ENCODE results near the gene IP6K3. TPM values are rescaled to one million over a fixed set of nuclear protein-coding genes. Genes with fewer than 3 reads are reported as not detected.
A peak's percentile ranks its signal among the peaks of the same experiment; 100 is the strongest.

Gene IP6K3
- total RNA-seq, 4 donors from 2014 or later = 0.32 to 5.5 (median 2.8) TPM

DNA sequence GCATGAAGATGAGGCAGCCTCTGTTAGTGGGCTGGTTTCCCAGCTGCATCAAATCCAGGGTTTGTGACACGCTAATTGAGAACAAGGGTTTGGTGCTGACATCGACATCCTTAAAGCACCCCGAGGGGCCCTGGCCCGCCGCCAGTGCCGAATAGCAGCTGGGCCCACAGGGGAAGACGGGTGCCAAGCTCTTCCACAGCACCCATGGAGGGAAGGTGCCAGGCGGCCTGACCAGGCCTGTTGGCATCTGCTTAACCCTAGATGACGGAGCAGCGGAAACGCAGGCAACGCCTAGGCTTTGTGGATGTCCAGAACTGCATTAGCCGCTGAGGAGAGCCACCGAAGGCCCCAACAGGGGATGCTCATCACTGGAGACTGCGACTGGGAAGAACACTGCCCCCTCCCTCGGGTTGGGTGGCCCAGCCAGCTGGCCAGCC lies 51.2 kb downstream of the IP6K3 start:
- no peak for TF ChIP-seq POLR2AphosphoS5 (IDR thresholded peaks at IDR 0.05)
- no peak for ATAC-seq
- Histone ChIP-seq H3K4me1 (peaks cover 0 to 76% (median 25%) of the 10 kb centered on the region in 3 donors), H3K4me3 (no peak overlapping the region), H3K36me3 (peaks cover 0 to 80% of the 10 kb centered on the region in 2 donors), H3K9me3 (no peaks in the 10 kb centered on the region), H3K27ac (peak overlapping the region in 3 of 4 donors; percentile 1 to 63 (median 54)), H3K27me3 (no peaks in the 10 kb centered on the region)
- WGBS, 2 donors (ENCODE audit: low coverage in 1 of 2) = no CpG with 5 or more reads among the region's 16 CpGs

DNA sequence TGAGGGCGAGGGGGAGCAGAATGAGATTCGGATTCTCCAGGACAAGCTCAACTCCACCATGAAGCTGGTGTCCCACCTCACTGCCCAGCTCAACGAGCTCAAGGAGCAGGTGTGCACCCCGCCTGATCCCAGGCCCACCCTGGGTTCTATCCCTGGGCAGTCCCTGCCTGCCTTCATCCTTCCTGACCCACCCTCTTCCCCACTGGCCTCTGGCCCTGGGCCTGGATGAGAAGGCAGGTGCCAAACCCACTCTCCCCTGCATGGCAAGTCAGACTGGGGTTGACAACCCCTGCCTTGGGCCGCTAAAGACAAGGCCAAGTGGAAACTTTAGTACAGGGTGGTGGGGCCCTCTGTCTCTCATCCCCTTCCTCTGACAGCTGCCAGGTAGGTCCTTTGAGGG lies 51.7 kb downstream of the IP6K3 start:
- no peak overlapping the region for H3K4me3 ChIP-seq
- peaks cover 0 to 71% (median 25%) of the 10 kb centered on the region in 3 donors for H3K4me1 ChIP-seq
- TF ChIP-seq POLR2AphosphoS5 (IDR thresholded peaks at IDR 0.05) = no peak
- TF ChIP-seq, protein P1, sequence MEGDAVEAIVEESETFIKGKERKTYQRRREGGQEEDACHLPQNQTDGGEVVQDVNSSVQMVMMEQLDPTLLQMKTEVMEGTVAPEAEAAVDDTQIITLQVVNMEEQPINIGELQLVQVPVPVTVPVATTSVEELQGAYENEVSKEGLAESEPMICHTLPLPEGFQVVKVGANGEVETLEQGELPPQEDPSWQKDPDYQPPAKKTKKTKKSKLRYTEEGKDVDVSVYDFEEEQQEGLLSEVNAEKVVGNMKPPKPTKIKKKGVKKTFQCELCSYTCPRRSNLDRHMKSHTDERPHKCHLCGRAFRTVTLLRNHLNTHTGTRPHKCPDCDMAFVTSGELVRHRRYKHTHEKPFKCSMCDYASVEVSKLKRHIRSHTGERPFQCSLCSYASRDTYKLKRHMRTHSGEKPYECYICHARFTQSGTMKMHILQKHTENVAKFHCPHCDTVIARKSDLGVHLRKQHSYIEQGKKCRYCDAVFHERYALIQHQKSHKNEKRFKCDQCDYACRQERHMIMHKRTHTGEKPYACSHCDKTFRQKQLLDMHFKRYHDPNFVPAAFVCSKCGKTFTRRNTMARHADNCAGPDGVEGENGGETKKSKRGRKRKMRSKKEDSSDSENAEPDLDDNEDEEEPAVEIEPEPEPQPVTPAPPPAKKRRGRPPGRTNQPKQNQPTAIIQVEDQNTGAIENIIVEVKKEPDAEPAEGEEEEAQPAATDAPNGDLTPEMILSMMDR (IDR thresholded peaks at IDR 0.05) = no peak
- TF ChIP-seq POLR2A (IDR thresholded peaks at IDR 0.05) = no peak
- TF ChIP-seq EP300 (IDR thresholded peaks at IDR 0.05) = no peak
- no peaks in the 10 kb centered on the region for H3K9me3 ChIP-seq
- no peak for ATAC-seq
- no peaks in the 10 kb centered on the region for H3K27me3 ChIP-seq
- WGBS, 2 donors (ENCODE audit: low coverage in 1 of 2) = no CpG with 5 or more reads among the region's 5 CpGs
- peak overlapping the region in 3 of 4 donors; percentile 1 to 63 (median 54) for H3K27ac ChIP-seq
- peaks cover 0 to 84% of the 10 kb centered on the region in 2 donors for H3K36me3 ChIP-seq

GRCh38 chr6:33694401-33694931 lies 52.2 kb downstream of the IP6K3 start:
- peak overlapping the region in 3 of 4 donors; percentile 1 to 63 (median 54) for H3K27ac ChIP-seq
- no peaks in the 10 kb centered on the region for H3K9me3 ChIP-seq
- peaks cover 0 to 71% (median 25%) of the 10 kb centered on the region in 3 donors for H3K4me1 ChIP-seq
- WGBS, 2 donors (ENCODE audit: low coverage in 1 of 2) = 42 to 60% methylated on average over 2 to 10 of the region's 19 CpGs
- peaks cover 0 to 89% of the 10 kb centered on the region in 2 donors for H3K36me3 ChIP-seq
- TF ChIP-seq, protein P1 (IDR thresholded peaks at IDR 0.05) = no peak
- no peak for TF ChIP-seq POLR2AphosphoS5 (IDR thresholded peaks at IDR 0.05)
- no peak for ATAC-seq
- no peak overlapping the region for H3K4me3 ChIP-seq
- H3K27me3 ChIP-seq = no peaks in the 10 kb centered on the region

- H3K4me3 ChIP-seq = no peak overlapping the region
- WGBS, 2 donors (ENCODE audit: low coverage in 1 of 2) = 64 to 74% methylated on average over 5 to 12 of the region's 28 CpGs
- H3K4me1 ChIP-seq = peaks cover 0 to 65% (median 25%) of the 10 kb centered on the region in 3 donors
- no peak for ATAC-seq
- H3K27me3 ChIP-seq = no peaks in the 10 kb centered on the region
- H3K9me3 ChIP-seq = no peaks in the 10 kb centered on the region
- H3K27ac ChIP-seq = peak overlapping the region in 2 of 4 donors; percentile 54 to 63
- H3K36me3 ChIP-seq = peaks cover 0 to 91% of the 10 kb centered on the region in 2 donors
- no peak for TF ChIP-seq POLR2AphosphoS5 (IDR thresholded peaks at IDR 0.05)
- TF ChIP-seq, protein P1 (IDR thresholded peaks at IDR 0.05) = no peak
- no peak for TF ChIP-seq EP300 (IDR thresholded peaks at IDR 0.05)
- TF ChIP-seq POLR2A (IDR thresholded peaks at IDR 0.05) = no peak
Measured at GRCh38 chr6:33693186-33694105, 53.3 kb downstream of the IP6K3 start.

DNA sequence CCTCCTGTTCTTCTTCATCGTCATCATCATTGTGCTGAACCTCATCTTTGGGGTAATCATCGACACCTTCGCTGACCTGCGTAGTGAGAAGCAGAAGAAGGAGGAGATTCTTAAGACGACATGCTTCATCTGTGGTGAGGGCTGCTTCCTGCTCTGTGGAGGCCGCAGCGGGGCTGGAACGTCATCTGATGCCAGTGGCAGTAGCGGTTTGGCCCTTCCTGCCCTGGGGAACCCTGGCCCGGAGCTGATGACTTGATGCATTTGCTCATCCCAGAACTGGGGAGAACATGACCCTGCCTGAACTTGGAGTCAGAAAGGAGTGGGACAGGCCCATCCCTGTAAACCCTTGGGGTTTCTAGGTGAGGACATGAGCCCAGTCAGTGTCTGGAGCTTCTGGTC lies 53.9 kb downstream of the IP6K3 start:
- peaks cover 0 to 59% (median 25%) of the 10 kb centered on the region in 3 donors for H3K4me1 ChIP-seq
- peaks cover 0 to 91% of the 10 kb centered on the region in 2 donors for H3K36me3 ChIP-seq
- TF ChIP-seq EP300 (IDR thresholded peaks at IDR 0.05) = no peak
- TF ChIP-seq, protein P1 (IDR thresholded peaks at IDR 0.05) = no peak
- TF ChIP-seq POLR2A (IDR thresholded peaks at IDR 0.05) = no peak
- TF ChIP-seq POLR2AphosphoS5 (IDR thresholded peaks at IDR 0.05) = no peak
- H3K4me3 ChIP-seq = no peak overlapping the region
- WGBS, 2 donors (ENCODE audit: low coverage in 1 of 2) = 100% methylated on average over 1 to 2 of the region's 10 CpGs
- no peak overlapping the region for H3K27ac ChIP-seq
- no peaks in the 10 kb centered on the region for H3K27me3 ChIP-seq
- H3K9me3 ChIP-seq = no peaks in the 10 kb centered on the region
- ATAC-seq = no peak
